SW480 (cell line): ENCODE results near the gene NDST4.
A peak's percentile ranks its signal among the peaks of the same experiment; 100 is the strongest.

Experiments
- DNase-seq: peaks from one replicate; pipeline ENCODE4 v3.0.0-alpha.2; 2016; ENCODE audit warnings: low spot score

Gene NDST4

GRCh38 chr4:114783215-114783595 lies 330.2 kb downstream of the NDST4 start:
- no peak for DNase-seq

- no peak for DNase-seq
Measured at GRCh38 chr4:114782415-114783214, 330.8 kb downstream of the NDST4 start.

DNA sequence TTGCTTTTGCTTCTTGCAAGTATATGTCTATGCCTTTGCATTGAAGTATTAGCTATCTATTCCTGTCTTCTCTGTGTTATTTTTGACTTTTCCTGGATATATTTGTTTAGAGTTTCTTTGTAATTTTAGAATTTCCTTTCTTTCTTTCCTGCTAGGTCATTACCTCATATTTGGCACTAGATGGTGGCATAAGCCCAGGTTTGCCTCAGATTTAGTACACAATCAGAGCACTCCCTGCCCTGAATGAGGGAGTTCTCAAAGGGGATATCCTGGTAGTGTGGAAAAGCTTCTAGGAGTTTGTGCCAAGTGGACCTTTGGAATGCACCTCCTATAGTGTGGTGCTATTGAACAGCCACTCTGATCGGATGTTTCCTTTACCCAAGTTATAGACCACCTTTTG lies 333.2 kb downstream of the NDST4 start:
- peak; percentile 32 for DNase-seq
